GM21390 (cell line): ENCODE results near the gene DIP2C.
"Not testable (repeated sequence)": the region's sequence is repeated elsewhere in the genome, so short reads cannot be mapped to it uniquely, and the experiment has no call there.

Experiments used
- ATAC-seq: cut with Tn5 transposase; IDR thresholded peaks from one replicate; pipeline ENCODE4 v1.9.1; 2021; ENCODE audit not compliant: unreplicated experiment

Gene DIP2C

GRCh38 chr10:488933-489215, 200.6 kb downstream of the DIP2C start:
- ATAC-seq, result no peak

- no peak for ATAC-seq
Measured at GRCh38 chr10:488081-488932, 201.2 kb downstream of the DIP2C start.

- no peak for ATAC-seq
Measured at GRCh38 chr10:486666-487322, 202.7 kb downstream of the DIP2C start.

GRCh38 chr10:486206-486605, 203.3 kb downstream of the DIP2C start:
- no peak for ATAC-seq

- no peak for ATAC-seq
Measured at GRCh38 chr10:485776-486175, 203.7 kb downstream of the DIP2C start.

GRCh38 chr10:484925-485661, 204.4 kb downstream of the DIP2C start:
- ATAC-seq, result no peak

GRCh38 chr10:484441-484924, 205.0 kb downstream of the DIP2C start:
- no peak for ATAC-seq

GRCh38 chr10:483261-483660, 206.2 kb downstream of the DIP2C start:
- ATAC-seq, result no peak

- ATAC-seq, result no peak
Measured at GRCh38 chr10:482848-483247, 206.6 kb downstream of the DIP2C start.

GRCh38 chr10:482051-482501, 207.4 kb downstream of the DIP2C start:
- no peak for ATAC-seq

- no peak for ATAC-seq
Measured at GRCh38 chr10:481628-482027, 207.8 kb downstream of the DIP2C start.

GRCh38 chr10:480928-481552, 208.4 kb downstream of the DIP2C start:
- no peak for ATAC-seq

- ATAC-seq, result no peak
Measured at GRCh38 chr10:480498-480927, 209.0 kb downstream of the DIP2C start.

GRCh38 chr10:479706-480497, 209.6 kb downstream of the DIP2C start:
- not testable (repeated sequence) for ATAC-seq

GRCh38 chr10:478471-479245, 210.8 kb downstream of the DIP2C start:
- ATAC-seq, result no peak

GRCh38 chr10:477620-478019, 211.8 kb downstream of the DIP2C start:
- no peak for ATAC-seq

GRCh38 chr10:476455-476780, 213.1 kb downstream of the DIP2C start:
- no peak for ATAC-seq

- ATAC-seq, result no peak
Measured at GRCh38 chr10:475709-476454, 213.6 kb downstream of the DIP2C start.

GRCh38 chr10:474946-475345, 214.5 kb downstream of the DIP2C start:
- no peak for ATAC-seq
